Heart left ventricle (tissue), 13 donors: ENCODE measurements around the gene GLT1D1.

Source experiments
- CTCF ChIP-seq, 12 donors: fragments of 200-600 bp; sonication (generic) in 4 of 12; IDR thresholded peaks; one replicate each; pipeline versions ENCODE4 v1.5.0 to v1.8.0; 2018 to 2022; ENCODE audit warnings: antibody characterized with exemption in 12 of 12, mild to moderate bottlenecking in 5 of 12
- POLR2A ChIP-seq, 2 donors: fragments of 450-650 bp; IDR thresholded peaks; one replicate each; pipeline ENCODE4 v1.6.1; 2017; ENCODE audit warnings: antibody characterized with exemption in 2 of 2, mild to moderate bottlenecking in 2 of 2, moderate library complexity in 2 of 2
- donor health status: ischemic (EF 13 %, LVEDD 7.1; RV severe dilation, severe dysfunction).
- donor health status: DM: no; HTN: yes; CAD: no.
- donor health status: DM: no; HTN: no; CAD: no.
- donor health status: ischemic (EF 25% LVEDD 6.9; RV normal size, moderate dysfunction).
- donor health status: ischemic (EF 25% LVEDD 5.7; RV mildly dilated, moderate dysfunction).
- donor health status: ischemic (EF 35%, LVEDD 5.7; RV mildly dilated, moderate dysfunction).
- donor health status: nonischemic (EF 11% LVEDD 7.7; RV severe dilation, severe dysfunction).
- donor health status: DM: yes; HTN: yes; CAD: no.
- donor health status: PGD.
- donor health status: ischemic (EF 29% LVEDD 5.4; RV normal size, mild dysfunction).
- donor health status: nonischemic (EF 23%, LVEDD 6.1; RV moderate dilation, normal function).

GRCh38 chr12:128983371-128983770, 130.1 kb downstream of the GLT1D1 start:
- TF ChIP-seq CTCF (IDR thresholded peaks at IDR 0.05) = no peak
- no peak for TF ChIP-seq POLR2A (IDR thresholded peaks at IDR 0.05)
